Heart left ventricle (tissue), 16 donors: ENCODE measurements around the gene TYSND1. TPM values are rescaled to one million over a fixed set of nuclear protein-coding genes. Genes with fewer than 3 reads are reported as not detected.
"Not testable (repeated sequence)": the region's sequence is repeated elsewhere in the genome, so short reads cannot be mapped to it uniquely, and the experiment has no call there.

ENCODE experiments used
- ATAC-seq, 4 donors: fragments of 200-7000 bp; cut with Tn5 transposase; one replicate each; pipeline ENCODE4 v1.9.1; 2020 to 2022; ENCODE audit warnings: moderate library complexity in 4 of 4, mild to moderate bottlenecking in 3 of 4, moderate number of reproducible peaks in 1 of 4
- DNase-seq, 5 donors: peaks; one replicate each; pipeline ENCODE4 v3.0.0-alpha.2; 2020
- H3K27ac ChIP-seq, 12 donors: fragments of 200-600 bp; sonication (generic) in 4 of 12; one replicate each; pipeline versions ENCODE4 v1.5.0 to v1.8.0; 2016 to 2022; ENCODE audit warnings: mild to moderate bottlenecking in 2 of 12
- H3K27me3 ChIP-seq, 9 donors: fragments of 200-600 bp; sonication (generic) in 2 of 9; one replicate each; pipeline versions ENCODE4 v1.5.1 to v1.8.0; 2016 to 2022; ENCODE audit warnings: mild to moderate bottlenecking in 3 of 9
- H3K36me3 ChIP-seq, 9 donors: fragments of 200-600 bp; sonication (generic) in 2 of 9; one replicate each; pipeline versions ENCODE4 v1.5.0 to v1.8.0; 2018 to 2022; ENCODE audit warnings: mild to moderate bottlenecking in 2 of 9
- H3K4me1 ChIP-seq, 12 donors: fragments of 200-600 bp; sonication (generic) in 4 of 12; one replicate each; pipeline versions ENCODE4 v1.5.0 to v1.8.0; 2016 to 2022; ENCODE audit warnings: mild to moderate bottlenecking in 3 of 12
- H3K4me3 ChIP-seq, 12 donors: fragments of 200-600 bp; sonication (generic) in 4 of 12; one replicate each; pipeline versions ENCODE4 v1.5.0 to v1.8.0; 2017 to 2022; ENCODE audit warnings: mild to moderate bottlenecking in 9 of 12, moderate library complexity in 4 of 12
- H3K9me3 ChIP-seq, 12 donors: fragments of 200-600 bp; sonication (generic) in 4 of 12; one replicate each; pipeline versions ENCODE4 v1.5.0 to v1.8.0; 2016 to 2022; ENCODE audit warnings: mild to moderate bottlenecking in 1 of 12
- CTCF ChIP-seq, 12 donors: fragments of 200-600 bp; sonication (generic) in 4 of 12; IDR thresholded peaks; one replicate each; pipeline versions ENCODE4 v1.5.0 to v1.8.0; 2018 to 2022; ENCODE audit warnings: antibody characterized with exemption in 12 of 12, mild to moderate bottlenecking in 5 of 12
- POLR2A ChIP-seq, 2 donors: fragments of 450-650 bp; IDR thresholded peaks; one replicate each; pipeline ENCODE4 v1.6.1; 2017; ENCODE audit warnings: antibody characterized with exemption in 2 of 2, mild to moderate bottlenecking in 2 of 2, moderate library complexity in 2 of 2
- WGBS, 4 donors: extraction: QIAGEN DNeasy Blood & Tissue Kit in 2 of 4; methylation state at CpG; one replicate each; pipeline versions ENCODE4 v1.1.5 to v1.1.7; 2013 to 2018; 5-methylcytosine and 5-hydroxymethylcytosine counted together
- intact Hi-C, 10 donors: fragments of 100-400 bp; cut with DNase I; formaldehyde crosslinking; loops; one replicate each; pipeline versions ENCODE4 v1.11.1 to v1.14.2; 2022
- polyA plus RNA-seq, 2 donors: library from polyadenylated mRNA; stranded (reverse); fragments of 200-250 nt; gene quantifications; one replicate each; pipeline ENCODE4 v1.2.3, GENCODE V29; 2013
- total RNA-seq, 9 donors: library from RNA; depleted of rRNA in 2 of 9; stranded (reverse); fragments of >200 nt in 2 of 9; fragmentation: NEBNext Ultra II Directional in 3 of 9; extraction: Animal tissue kit (Norgen Biotek cat#: 25700) in 3 of 9; gene quantifications; one replicate each; pipeline versions ENCODE4 v1.1.0 to v1.2.4, GENCODE V29; 2016 to 2023
- donor health status: ischemic (EF 13 %, LVEDD 7.1; RV severe dilation, severe dysfunction).
- donor health status: healthy with polysubstance abuse.
- donor health status: DM: no; HTN: yes; CAD: no.
- donor health status: DM: no; HTN: no; CAD: no.
- donor health status: ischemic (EF 25% LVEDD 6.9; RV normal size, moderate dysfunction).
- donor health status: ischemic (EF 25% LVEDD 5.7; RV mildly dilated, moderate dysfunction).
- donor health status: healthy.
- donor health status: DM: yes; HTN: yes; CAD: no.
- donor health status: ischemic (EF 35%, LVEDD 5.7; RV mildly dilated, moderate dysfunction).
- donor health status: nonischemic (EF 11% LVEDD 7.7; RV severe dilation, severe dysfunction).
- donor health status: DM: yes; HTN: yes; CAD: no.
- donor health status: PGD.
- donor health status: ischemic (EF 29% LVEDD 5.4; RV normal size, mild dysfunction).
- donor health status: nonischemic (EF 23%, LVEDD 6.1; RV moderate dilation, normal function).

TYSND1 gene
- total and polyA plus RNA-seq, 11 donors: 2.5 to 9.6 (median 5.1) TPM

- ATAC-seq: peak in 1 of 4 donors; percentile 18
- Histone ChIP-seq H3K9me3 (no peaks in the 10 kb centered on the region), H3K4me1 (peaks cover 0 to 7% (median 0%) of the 10 kb centered on the region in 12 donors), H3K27me3 (no peaks in the 10 kb centered on the region), H3K4me3 (no peak overlapping the region), H3K36me3 (peaks cover 0 to 64% (median 47%) of the 10 kb centered on the region in 9 donors), H3K27ac (no peak overlapping the region)
- TF ChIP-seq CTCF (IDR thresholded peaks at IDR 0.05) (no peak), POLR2A (IDR thresholded peaks at IDR 0.05) (no peak)
- 89 to 93% (median 90%) methylated on average over 14 to 18 of the region's 18 CpGs for WGBS, 4 donors
- intact Hi-C loops: no loop called here
- DNase-seq: no peak
These were observed 37.3 kb downstream of the TYSND1 start for GRCh38 chr10:70109064-70109729.

- H3K36me3 ChIP-seq: peaks cover 0 to 59% (median 32%) of the 10 kb centered on the region in 9 donors
- ATAC-seq: peak in 3 of 4 donors; percentile 14 to 36 (median 33)
- TF ChIP-seq POLR2A (IDR thresholded peaks at IDR 0.05): no peak
- TF ChIP-seq CTCF (IDR thresholded peaks at IDR 0.05): peak in 9 of 12 donors; percentile 20 to 52 (median 37)
- intact Hi-C loops: no loop called here
- H3K4me3 ChIP-seq: no peak overlapping the region
- no peak overlapping the region for H3K27ac ChIP-seq
- WGBS, 4 donors: 62 to 75% (median 70%) methylated on average over 20 to 22 of the region's 22 CpGs
- H3K4me1 ChIP-seq: no peaks in the 10 kb centered on the region
- DNase-seq: no peak
- no peaks in the 10 kb centered on the region for H3K27me3 ChIP-seq
- H3K9me3 ChIP-seq: no peaks in the 10 kb centered on the region
These were observed 39.3 kb downstream of the TYSND1 start for GRCh38 chr10:70106958-70107791.

GRCh38 chr10:70101668-70102067 is 44.8 kb downstream of the TYSND1 start:
- no peak for TF ChIP-seq CTCF (IDR thresholded peaks at IDR 0.05)
- no peak for TF ChIP-seq POLR2A (IDR thresholded peaks at IDR 0.05)
- no peak for DNase-seq
- H3K27me3 ChIP-seq: no peaks in the 10 kb centered on the region
- ATAC-seq: no peak
- WGBS, 4 donors: 63 to 84% (median 79%) methylated on average over 3 of the region's 3 CpGs
- H3K4me1 ChIP-seq: no peaks in the 10 kb centered on the region
- intact Hi-C loops: no loop called here
- peaks cover 0 to 57% (median 26%) of the 10 kb centered on the region in 9 donors for H3K36me3 ChIP-seq
- no peaks in the 10 kb centered on the region for H3K9me3 ChIP-seq
- H3K4me3 ChIP-seq: no peak overlapping the region
- no peak overlapping the region for H3K27ac ChIP-seq

GRCh38 chr10:70101068-70101562 is 45.4 kb downstream of the TYSND1 start:
- DNase-seq, H3K9me3 ChIP-seq, H3K4me3 ChIP-seq, H3K4me1 ChIP-seq, H3K27ac ChIP-seq, H3K27me3 ChIP-seq, intact Hi-C loops, ATAC-seq: not testable (repeated sequence)
- WGBS, 4 donors: 80 to 87% (median 83%) methylated on average over 11 of the region's 11 CpGs
- peaks cover 0 to 62% (median 26%) of the 10 kb centered on the region in 9 donors for H3K36me3 ChIP-seq
